ENCODE results near the gene NMRK2. TPM values are rescaled to one million over a fixed set of nuclear protein-coding genes. Genes with fewer than 3 reads are reported as not detected.

NMRK2 gene
- total RNA-seq, 1 experiment from 2014 or later: 61.9 TPM

GRCh38 chr19:3975637-3976087 is 42.8 kb downstream of the NMRK2 start (continued):
- TF ChIP-seq AR (CRISPR knock-in tag; IDR thresholded peaks at IDR 0.05): peak; percentile 87
- peak; percentile 13; the same call in 1 of the 2 replicates for TF ChIP-seq RORB (CRISPR knock-in tag; IDR thresholded peaks at IDR 0.05)
- peak; percentile 79; the same call in 1 of the 2 replicates for TF ChIP-seq ZNF416 (CRISPR knock-in tag; IDR thresholded peaks at IDR 0.05)
- TF ChIP-seq ZNF671 (CRISPR knock-in tag; IDR thresholded peaks at IDR 0.05): peak; percentile 83; the same call in 1 of the 2 replicates

GRCh38 chr19:3976495-3977241 is 43.8 kb downstream of the NMRK2 start:
- TF ChIP-seq ATF6 (CRISPR knock-in tag; IDR thresholded peaks at IDR 0.05) (no peak), PRDM15 (CRISPR knock-in tag; IDR thresholded peaks at IDR 0.05) (0 out of 2 replicates have a peak, but pooled peaks have one; percentile 17), ZNF671 (CRISPR knock-in tag; IDR thresholded peaks at IDR 0.05) (no peak), IRF1 (CRISPR knock-in tag; IDR thresholded peaks at IDR 0.05) (peak; percentile 55; the same call in 1 of the 2 replicates), NFATC4 (CRISPR knock-in tag; IDR thresholded peaks at IDR 0.05) (peak; percentile 32; the same call in 1 of the 2 replicates), ZNF416 (CRISPR knock-in tag; IDR thresholded peaks at IDR 0.05) (peak; percentile 89), CREB1 (CRISPR knock-in tag; IDR thresholded peaks at IDR 0.05) (no peak), FOXP4 (CRISPR knock-in tag; IDR thresholded peaks at IDR 0.05) (no peak)
- H3K9me3 Mint-ChIP-seq: no peaks in the 10 kb centered on the region
- H3K27ac Mint-ChIP-seq: no peak overlapping the region
- ATAC-seq: no peak
- H3K4me1 Mint-ChIP-seq: peaks cover 3% of the 10 kb centered on the region; the same call in 1 of the 2 replicates
- no peak overlapping the region for H3K4me3 Mint-ChIP-seq
- H3K36me3 Mint-ChIP-seq: peaks cover 60% of the 10 kb centered on the region
- CTCF ChIA-PET: no interaction called here
- POLR2A ChIA-PET: interaction anchor here (1.1 kb wide), 1 partner anchor 9 kb away, joined by 4 read pairs; the partner anchor contains the start of gene EEF2
- no peaks in the 10 kb centered on the region for H3K27me3 Mint-ChIP-seq (ENCODE audit: low read depth)
- DNase-seq (ENCODE audit: low spot score): no peak
